KMS-11 (cell line): ENCODE measurements around the gene ANO10.

Experiments used
- H2AFZ ChIP-seq: fragments of 200-600 bp; sonication (generic); 2 replicates; pipeline ENCODE4 v1.6.1; 2016; ENCODE audit warnings: antibody characterized with exemption, mixed run types, low read depth
- H3K27ac ChIP-seq: fragments of 200-600 bp; sonication (generic); 2 replicates; pipeline ENCODE4 v1.6.1; 2016; ENCODE audit warnings: mild to moderate bottlenecking, mixed run types
- H3K27me3 ChIP-seq: fragments of 200-600 bp; sonication (generic); 2 replicates; pipeline ENCODE4 v1.6.1; 2017; ENCODE audit warnings: mild to moderate bottlenecking, low read depth, mixed run types, moderate library complexity; ENCODE audit not compliant: insufficient read depth
- H3K36me3 ChIP-seq: fragments of 200-600 bp; sonication (generic); 2 replicates; pipeline ENCODE4 v1.6.1; 2017; ENCODE audit warnings: mild to moderate bottlenecking, mixed run types; ENCODE audit not compliant: insufficient read depth
- H3K4me1 ChIP-seq: fragments of 200-600 bp; sonication (generic); 2 replicates; pipeline ENCODE4 v1.6.1; 2016; ENCODE audit warnings: mild to moderate bottlenecking, low read depth, mixed run types; ENCODE audit not compliant: poor library complexity, severe bottlenecking
- H3K4me2 ChIP-seq: fragments of 200-600 bp; sonication (generic); 2 replicates; pipeline ENCODE4 v1.7.0; 2016; ENCODE audit warnings: mild to moderate bottlenecking, mixed run types
- H3K4me3 ChIP-seq: fragments of 200-600 bp; sonication (generic); IDR thresholded peaks from 2 replicates; pipeline ENCODE4 v1.6.1; 2017; ENCODE audit warnings: low read depth, low read length, mixed read lengths; ENCODE audit not compliant: insufficient read depth
- H3K79me2 ChIP-seq: fragments of 200-600 bp; sonication (generic); 2 replicates; pipeline ENCODE4 v1.6.1; 2016; ENCODE audit warnings: low read depth, mixed run types; ENCODE audit not compliant: insufficient read depth
- H3K9ac ChIP-seq: fragments of 200-600 bp; sonication (generic); 2 replicates; pipeline ENCODE4 v1.6.1; 2016; ENCODE audit warnings: mild to moderate bottlenecking, mixed run types
- H4K20me1 ChIP-seq: fragments of 200-600 bp; sonication (generic); 2 replicates; pipeline ENCODE4 v1.6.1; 2016; ENCODE audit warnings: mild to moderate bottlenecking, mixed run types; ENCODE audit not compliant: insufficient read depth
- TF ChIP-seq, protein P1 (sequence below): fragments of 200-600 bp; sonication (generic); conservative IDR thresholded peaks from 2 replicates; pipeline ENCODE4 v1.6.1; 2017; ENCODE audit warnings: low read depth, mild to moderate bottlenecking, antibody characterized with exemption, low read length, moderate library complexity, mixed read lengths

Gene ANO10

DNA sequence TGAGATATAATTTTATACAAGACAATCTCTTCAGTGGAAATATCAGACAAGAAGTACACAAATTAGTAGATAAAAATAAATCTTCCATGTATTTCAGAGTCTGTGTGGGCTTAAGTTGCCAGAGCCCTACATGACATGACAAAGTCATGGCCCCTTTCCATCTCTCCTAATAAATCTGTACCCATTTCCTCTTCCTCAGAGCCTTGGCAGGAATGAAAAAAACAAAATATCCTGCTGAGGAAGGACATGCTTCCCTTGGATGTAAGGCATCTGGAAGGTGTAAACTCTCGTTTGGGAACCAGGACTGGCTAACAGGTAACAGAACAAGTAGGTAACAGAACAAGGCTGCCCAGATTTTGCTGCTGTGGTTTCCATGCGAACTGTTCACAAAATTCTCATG is 187.4 kb downstream of the ANO10 start:
- H3K9ac ChIP-seq = no peak overlapping the region
- H3K27ac ChIP-seq = no peak overlapping the region
- H3K4me2 ChIP-seq = no peak overlapping the region
- TF ChIP-seq, protein P1, sequence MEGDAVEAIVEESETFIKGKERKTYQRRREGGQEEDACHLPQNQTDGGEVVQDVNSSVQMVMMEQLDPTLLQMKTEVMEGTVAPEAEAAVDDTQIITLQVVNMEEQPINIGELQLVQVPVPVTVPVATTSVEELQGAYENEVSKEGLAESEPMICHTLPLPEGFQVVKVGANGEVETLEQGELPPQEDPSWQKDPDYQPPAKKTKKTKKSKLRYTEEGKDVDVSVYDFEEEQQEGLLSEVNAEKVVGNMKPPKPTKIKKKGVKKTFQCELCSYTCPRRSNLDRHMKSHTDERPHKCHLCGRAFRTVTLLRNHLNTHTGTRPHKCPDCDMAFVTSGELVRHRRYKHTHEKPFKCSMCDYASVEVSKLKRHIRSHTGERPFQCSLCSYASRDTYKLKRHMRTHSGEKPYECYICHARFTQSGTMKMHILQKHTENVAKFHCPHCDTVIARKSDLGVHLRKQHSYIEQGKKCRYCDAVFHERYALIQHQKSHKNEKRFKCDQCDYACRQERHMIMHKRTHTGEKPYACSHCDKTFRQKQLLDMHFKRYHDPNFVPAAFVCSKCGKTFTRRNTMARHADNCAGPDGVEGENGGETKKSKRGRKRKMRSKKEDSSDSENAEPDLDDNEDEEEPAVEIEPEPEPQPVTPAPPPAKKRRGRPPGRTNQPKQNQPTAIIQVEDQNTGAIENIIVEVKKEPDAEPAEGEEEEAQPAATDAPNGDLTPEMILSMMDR = no peak
- no peaks in the 10 kb centered on the region for H3K4me1 ChIP-seq
- H2AFZ ChIP-seq = no peak overlapping the region
- H3K4me3 ChIP-seq = no peak overlapping the region
- H3K27me3 ChIP-seq = no peaks in the 10 kb centered on the region
- no peaks in the 10 kb centered on the region for H4K20me1 ChIP-seq
- H3K36me3 ChIP-seq = no peaks in the 10 kb centered on the region
- H3K79me2 ChIP-seq = no peaks in the 10 kb centered on the region

DNA sequence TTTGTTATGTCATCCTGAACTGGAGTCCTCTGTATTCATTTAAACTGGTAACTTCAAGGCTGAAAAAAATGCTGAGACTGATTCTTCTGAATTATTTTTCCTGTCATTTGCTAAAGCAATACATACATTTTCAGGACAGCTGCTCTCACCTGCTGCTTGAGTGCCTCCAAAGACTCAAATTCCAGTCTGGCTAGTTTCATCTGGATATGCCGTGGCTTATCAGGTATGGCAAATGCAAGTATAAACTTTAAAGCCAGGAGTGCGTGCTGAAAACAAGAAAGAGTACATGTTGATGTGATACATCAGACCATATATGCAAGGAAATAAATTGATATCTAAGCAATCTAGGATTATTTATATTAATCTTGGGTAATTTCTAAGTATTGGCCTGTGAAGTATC is 189.3 kb downstream of the ANO10 start:
- TF ChIP-seq, protein P1 = no peak
- H3K27me3 ChIP-seq = no peaks in the 10 kb centered on the region
- H3K4me2 ChIP-seq = no peak overlapping the region
- no peak overlapping the region for H2AFZ ChIP-seq
- H4K20me1 ChIP-seq = no peaks in the 10 kb centered on the region
- H3K36me3 ChIP-seq = no peaks in the 10 kb centered on the region
- H3K79me2 ChIP-seq = no peaks in the 10 kb centered on the region
- H3K4me1 ChIP-seq = no peaks in the 10 kb centered on the region
- H3K9ac ChIP-seq = no peak overlapping the region
- H3K4me3 ChIP-seq = no peak overlapping the region
- H3K27ac ChIP-seq = no peak overlapping the region

DNA sequence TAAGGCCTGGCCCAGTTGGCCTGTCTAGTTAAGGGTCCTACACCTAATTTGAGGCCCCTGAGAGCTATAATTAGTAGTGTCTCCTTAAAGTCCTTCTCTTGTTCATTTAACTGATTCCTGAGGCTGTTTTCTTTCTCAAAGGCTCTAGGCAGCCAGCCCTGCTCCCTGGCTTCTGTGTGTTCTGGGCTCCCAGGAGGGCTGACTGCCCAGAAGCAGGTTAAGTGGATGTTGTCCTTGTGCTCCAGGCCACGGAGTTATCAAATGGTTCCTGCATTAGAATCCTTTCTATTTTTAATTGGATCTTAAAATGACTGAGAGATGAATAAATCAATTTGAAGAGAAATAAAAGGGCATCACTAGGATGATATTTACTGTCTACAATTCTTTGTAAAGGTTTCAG is 195.4 kb downstream of the ANO10 start:
- Histone ChIP-seq H2AFZ (no peak overlapping the region), H3K4me2 (no peak overlapping the region), H3K79me2 (no peaks in the 10 kb centered on the region), H3K36me3 (no peaks in the 10 kb centered on the region), H3K4me3 (no peak overlapping the region), H3K9ac (no peak overlapping the region), H3K27ac (no peak overlapping the region), H3K4me1 (no peaks in the 10 kb centered on the region), H3K27me3 (no peaks in the 10 kb centered on the region), H4K20me1 (no peaks in the 10 kb centered on the region)
- TF ChIP-seq, protein P1 = no peak

DNA sequence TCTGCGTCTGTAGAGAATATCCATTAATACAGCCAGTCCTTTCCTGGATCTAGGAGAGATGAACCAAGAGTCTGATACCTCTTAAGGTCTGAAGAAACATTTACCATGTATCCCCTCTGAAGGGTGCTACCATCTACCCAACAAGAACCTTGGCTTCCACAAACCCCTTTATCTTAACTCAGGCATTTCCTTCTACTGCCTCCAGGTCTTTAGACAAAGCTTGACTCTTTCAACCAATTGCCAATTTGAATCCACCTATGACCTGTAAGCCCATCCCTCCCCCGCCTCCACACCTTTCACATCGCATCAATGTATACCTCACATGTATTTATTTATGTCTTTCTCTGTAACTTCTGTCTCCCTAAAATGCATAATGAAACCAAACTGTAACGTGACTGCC is 196.0 kb downstream of the ANO10 start:
- Histone ChIP-seq H2AFZ (no peak overlapping the region), H3K27me3 (no peaks in the 10 kb centered on the region), H3K36me3 (no peaks in the 10 kb centered on the region), H3K9ac (no peak overlapping the region), H3K27ac (no peak overlapping the region), H3K4me1 (no peaks in the 10 kb centered on the region), H3K4me3 (no peak overlapping the region), H3K4me2 (no peak overlapping the region), H3K79me2 (no peaks in the 10 kb centered on the region), H4K20me1 (no peaks in the 10 kb centered on the region)
- TF ChIP-seq, protein P1 = no peak

GRCh38 chr3:43423639-43424038 is 198.2 kb downstream of the ANO10 start:
- Histone ChIP-seq H3K27me3 (no peaks in the 10 kb centered on the region), H3K9ac (no peak overlapping the region), H4K20me1 (no peaks in the 10 kb centered on the region), H3K4me3 (no peak overlapping the region), H3K36me3 (no peaks in the 10 kb centered on the region), H3K79me2 (no peaks in the 10 kb centered on the region), H2AFZ (no peak overlapping the region), H3K4me2 (no peak overlapping the region), H3K27ac (no peak overlapping the region), H3K4me1 (no peaks in the 10 kb centered on the region)
- TF ChIP-seq, protein P1 = no peak
